AG04450 (cell line): ENCODE measurements around the gene SIGLEC11. TPM values are rescaled to one million over a fixed set of nuclear protein-coding genes. Genes with fewer than 3 reads are reported as not detected.

Experiments used
- CTCF ChIA-PET: fragments of 300-600, 350-600 bp; formaldehyde crosslinking; extraction: SDS; loops from one replicate; lab custom pipeline; 2022; ENCODE audit warnings: antibody characterized with exemption, inconsistent platforms; lab: Charles Lee
- POLR2A ChIA-PET: fragments of 350-600 bp; formaldehyde crosslinking; extraction: SDS; loops from one replicate; lab custom pipeline; 2021; ENCODE audit warnings: antibody characterized with exemption, inconsistent platforms; lab: Yijun Ruan, JAX
- DNase-seq: peaks from one replicate; pipeline ENCODE4 v3.0.0-alpha.2; 2011; ENCODE audit warnings: low read depth, low spot score
- H3K27ac ChIP-seq: one replicate; pipeline ENCODE4 v1.5.1; 2012; ENCODE audit warnings: low read depth, low read length, control low read depth
- H3K27me3 ChIP-seq: one replicate; pipeline ENCODE4 v1.6.0; 2012; ENCODE audit warnings: low read length; ENCODE audit not compliant: control insufficient read depth, insufficient read depth
- H3K4me3 ChIP-seq: 2 replicates; pipeline ENCODE4 v1.5.1; 2011; ENCODE audit warnings: mild to moderate bottlenecking, low read depth, low read length, control low read depth
- H3K9me3 ChIP-seq: 2 replicates; pipeline ENCODE4 v1.5.1; 2012; ENCODE audit warnings: low read length; ENCODE audit not compliant: control insufficient read depth, insufficient read depth
- CTCF ChIP-seq: IDR thresholded peaks from 2 replicates; pipeline ENCODE4 v1.5.1; 2011; ENCODE audit warnings: low read depth, low read length, control low read depth, inconsistent platforms
- polyA plus RNA-seq: library from polyadenylated mRNA; depleted of rRNA; stranded (reverse); fragments of >200 nt; gene quantifications from 2 replicates; pipeline ENCODE4 v1.2.3, GENCODE V29; 2011

SIGLEC11 gene
- polyA plus RNA-seq, 1 experiment = not detected

GRCh38 chr19:50000841-50001557 lies 40.0 kb upstream of the SIGLEC11 start:
- Histone ChIP-seq H3K4me3 (no peak overlapping the region), H3K27ac (no peak overlapping the region), H3K27me3 (no peaks in the 10 kb centered on the region), H3K9me3 (no peaks in the 10 kb centered on the region)
- ChIA-PET POLR2A (no interaction called here), CTCF (interaction anchor here (1.9 kb wide), 1 partner anchor 63 kb away, joined by 7 read pairs; no protein-coding TSS in a partner anchor)
- no peak for TF ChIP-seq CTCF
- no peak for DNase-seq

GRCh38 chr19:50000038-50000840 lies 39.3 kb upstream of the SIGLEC11 start:
- ChIA-PET CTCF (no interaction called here), POLR2A (no interaction called here)
- H3K27ac ChIP-seq = no peak overlapping the region
- no peak for DNase-seq
- H3K27me3 ChIP-seq = no peaks in the 10 kb centered on the region
- no peak overlapping the region for H3K4me3 ChIP-seq
- no peak for TF ChIP-seq CTCF
- no peaks in the 10 kb centered on the region for H3K9me3 ChIP-seq

- no peak for DNase-seq
- Histone ChIP-seq H3K4me3 (no peak overlapping the region), H3K27me3 (no peaks in the 10 kb centered on the region), H3K9me3 (no peaks in the 10 kb centered on the region), H3K27ac (no peak overlapping the region)
- TF ChIP-seq CTCF = no peak
- ChIA-PET CTCF (no interaction called here), POLR2A (no interaction called here)
These were observed 38.5 kb upstream of the SIGLEC11 start for GRCh38 chr19:49999371-50000010.

GRCh38 chr19:49997709-49998108 lies 36.7 kb upstream of the SIGLEC11 start:
- no peaks in the 10 kb centered on the region for H3K27me3 ChIP-seq
- no peak for TF ChIP-seq CTCF
- ChIA-PET POLR2A (no interaction called here), CTCF (interaction anchor here (1.3 kb wide), 1 partner anchor 60 kb away, joined by 8 read pairs; no protein-coding TSS in a partner anchor)
- no peaks in the 10 kb centered on the region for H3K9me3 ChIP-seq
- H3K4me3 ChIP-seq = no peak overlapping the region
- no peak for DNase-seq
- no peak overlapping the region for H3K27ac ChIP-seq
